Ovary (tissue), 3 donors: ENCODE measurements around the gene FBXW7.

Experiments
- POLR2A ChIP-seq: fragments of 450-650 bp; IDR thresholded peaks from one replicate; pipeline ENCODE4 v1.6.1; 2017; ENCODE audit warnings: antibody characterized with exemption, mild to moderate bottlenecking, moderate library complexity
- TF ChIP-seq, protein P1 (sequence below), 3 donors: fragments of 450-650 bp in 2 of 3; fragments of 200-600 bp in 1 of 3; IDR thresholded peaks; one replicate each; pipeline versions ENCODE4 v1.5.1 to v1.8.0; 2016 to 2022; ENCODE audit warnings: antibody characterized with exemption in 3 of 3, mild to moderate bottlenecking in 1 of 3
- donor health status: DM: no; HTN: no; CAD: no.

DNA sequence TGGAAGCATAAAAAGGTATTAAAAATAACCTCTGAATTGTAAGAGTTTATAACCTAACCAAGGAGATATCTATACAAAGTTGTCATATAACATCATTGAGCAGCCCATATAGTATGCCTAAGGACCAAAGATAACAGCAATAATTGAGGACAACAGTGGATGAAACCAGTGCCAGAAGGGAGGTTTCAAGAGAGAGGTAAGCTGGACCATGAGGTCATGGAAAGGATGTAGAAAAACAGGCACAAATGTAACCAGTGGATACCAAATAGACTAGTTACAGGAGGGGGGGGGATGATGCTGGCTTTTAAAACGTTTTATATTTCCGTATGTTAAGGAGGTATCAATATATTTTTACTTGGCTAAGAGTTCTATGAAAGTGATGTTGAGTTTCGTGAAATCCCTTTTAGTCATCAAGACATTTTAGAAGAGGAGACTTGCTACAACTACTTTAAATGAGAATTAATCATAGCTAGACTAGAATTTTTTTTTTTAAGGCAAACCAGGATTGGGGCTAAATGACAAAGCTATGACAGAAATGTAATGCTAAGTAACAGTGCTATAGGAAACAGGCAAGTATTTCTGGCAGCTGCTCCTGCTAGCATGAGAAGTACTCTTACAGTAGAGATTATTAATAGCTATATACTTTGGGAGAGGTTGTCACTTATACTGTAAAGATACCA is 161.1 kb downstream of the FBXW7 start:
- TF ChIP-seq, protein P1, sequence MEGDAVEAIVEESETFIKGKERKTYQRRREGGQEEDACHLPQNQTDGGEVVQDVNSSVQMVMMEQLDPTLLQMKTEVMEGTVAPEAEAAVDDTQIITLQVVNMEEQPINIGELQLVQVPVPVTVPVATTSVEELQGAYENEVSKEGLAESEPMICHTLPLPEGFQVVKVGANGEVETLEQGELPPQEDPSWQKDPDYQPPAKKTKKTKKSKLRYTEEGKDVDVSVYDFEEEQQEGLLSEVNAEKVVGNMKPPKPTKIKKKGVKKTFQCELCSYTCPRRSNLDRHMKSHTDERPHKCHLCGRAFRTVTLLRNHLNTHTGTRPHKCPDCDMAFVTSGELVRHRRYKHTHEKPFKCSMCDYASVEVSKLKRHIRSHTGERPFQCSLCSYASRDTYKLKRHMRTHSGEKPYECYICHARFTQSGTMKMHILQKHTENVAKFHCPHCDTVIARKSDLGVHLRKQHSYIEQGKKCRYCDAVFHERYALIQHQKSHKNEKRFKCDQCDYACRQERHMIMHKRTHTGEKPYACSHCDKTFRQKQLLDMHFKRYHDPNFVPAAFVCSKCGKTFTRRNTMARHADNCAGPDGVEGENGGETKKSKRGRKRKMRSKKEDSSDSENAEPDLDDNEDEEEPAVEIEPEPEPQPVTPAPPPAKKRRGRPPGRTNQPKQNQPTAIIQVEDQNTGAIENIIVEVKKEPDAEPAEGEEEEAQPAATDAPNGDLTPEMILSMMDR (IDR thresholded peaks at IDR 0.05) = no peak
- no peak for TF ChIP-seq POLR2A
